SU-DHL-6 (cell line): Measurements from ENCODE around the gene GOT1.

ENCODE experiments used
- H2AFZ ChIP-seq: fragments of 200-600 bp; sonication (generic); 2 replicates; pipeline ENCODE4 v1.6.1; 2014; ENCODE audit warnings: low read depth, mild to moderate bottlenecking, moderate library complexity, mixed read lengths, antibody characterized with exemption, low read length; ENCODE audit not compliant: severe bottlenecking
- H3F3A ChIP-seq: fragments of 200-600 bp; shearing (Covaris generic); 2 replicates; pipeline ENCODE4 v1.6.0; 2016; ENCODE audit warnings: antibody characterized with exemption, mild to moderate bottlenecking; ENCODE audit not compliant: insufficient read depth
- H3K27ac ChIP-seq: fragments of 200-600 bp; sonication (generic); 2 replicates; pipeline ENCODE4 v1.5.1; 2016; ENCODE audit warnings: low read depth, mild to moderate bottlenecking, low read length, moderate library complexity, mixed read lengths
- H3K27me3 ChIP-seq: fragments of 200-600 bp; sonication (generic), shearing (Covaris generic); 2 replicates; pipeline ENCODE4 v1.6.0; 2014; ENCODE audit warnings: mild to moderate bottlenecking, low read length
- H3K36me3 ChIP-seq: fragments of 200-600 bp; sonication (generic); 2 replicates; pipeline ENCODE4 v1.6.1; 2014; ENCODE audit warnings: mild to moderate bottlenecking, low read length, mixed read lengths
- H3K4me2 ChIP-seq: fragments of 300-600, 200-600 bp; shearing (Covaris generic), sonication (generic); 2 replicates; pipeline ENCODE4 v1.6.0; 2014; ENCODE audit warnings: low read length, low read depth, mild to moderate bottlenecking; ENCODE audit not compliant: poor library complexity, severe bottlenecking
- H3K4me3 ChIP-seq: fragments of 200-600 bp; sonication (generic); 2 replicates; pipeline ENCODE4 v1.5.1; 2014; ENCODE audit warnings: antibody characterized with exemption, low read length, mild to moderate bottlenecking, mixed read lengths; ENCODE audit not compliant: insufficient read depth, poor library complexity, severe bottlenecking
- H3K79me2 ChIP-seq: fragments of 200-600 bp; sonication (generic); 2 replicates; pipeline ENCODE4 v1.6.1; 2014; ENCODE audit warnings: mild to moderate bottlenecking, low read length, moderate library complexity; ENCODE audit not compliant: insufficient read depth
- H3K9ac ChIP-seq: fragments of 200-600 bp; sonication (generic); 2 replicates; pipeline ENCODE4 v1.7.0; 2014; ENCODE audit warnings: mild to moderate bottlenecking, low read length
- H3K9me2 ChIP-seq: fragments of 200-600 bp; sonication (generic); replicated peaks from 2 replicates; pipeline ENCODE4 v1.6.1; 2014; ENCODE audit warnings: low read length; ENCODE audit not compliant: insufficient read depth
- H3K9me3 ChIP-seq: fragments of 200-600 bp; sonication (generic); 2 replicates; pipeline ENCODE4 v1.6.1; 2014; ENCODE audit warnings: low read length, mixed read lengths; ENCODE audit not compliant: insufficient read depth
- H4K20me1 ChIP-seq: fragments of 200-600 bp; sonication (generic); 2 replicates; pipeline ENCODE4 v1.6.1; 2014; ENCODE audit warnings: low read depth, mild to moderate bottlenecking, antibody characterized with exemption, low read length, moderate library complexity, mixed read lengths
- CTCF ChIP-seq: fragments of 200-600 bp; sonication (generic); IDR thresholded peaks from one replicate; pipeline ENCODE4 v1.5.1; 2017; ENCODE audit warnings: antibody characterized with exemption, mild to moderate bottlenecking, low read length, moderate library complexity; ENCODE audit not compliant: insufficient read depth, poor library complexity, severe bottlenecking
- EZH2phosphoT487 ChIP-seq: fragments of 200-600 bp; sonication (generic), shearing (Covaris generic); conservative IDR thresholded peaks from 2 replicates; pipeline ENCODE4 v1.6.1; 2018; ENCODE audit warnings: mild to moderate bottlenecking, antibody characterized with exemption, low read length, moderate library complexity, mixed read lengths

Gene GOT1

GRCh38 chr10:99396471-99396870, 34.0 kb downstream of the GOT1 start:
- Histone ChIP-seq H3K9ac (no peak overlapping the region), H3K27ac (no peak overlapping the region), H3K36me3 (no peaks in the 10 kb centered on the region), H2AFZ (no peak overlapping the region), H3K4me2 (no peak overlapping the region), H3K4me3 (no peak overlapping the region), H3F3A (no peaks in the 10 kb centered on the region), H3K27me3 (no peaks in the 10 kb centered on the region), H4K20me1 (no peaks in the 10 kb centered on the region), H3K9me3 (no peaks in the 10 kb centered on the region), H3K79me2 (no peaks in the 10 kb centered on the region), H3K9me2 (no peaks in the 10 kb centered on the region)
- no peak for TF ChIP-seq EZH2phosphoT487
- TF ChIP-seq CTCF, result no peak

GRCh38 chr10:99395750-99396445, 34.5 kb downstream of the GOT1 start:
- no peaks in the 10 kb centered on the region for H4K20me1 ChIP-seq
- H3K27me3 ChIP-seq, result no peaks in the 10 kb centered on the region
- no peaks in the 10 kb centered on the region for H3K9me2 ChIP-seq
- H3K27ac ChIP-seq, result no peak overlapping the region
- no peak overlapping the region for H3K4me2 ChIP-seq
- no peaks in the 10 kb centered on the region for H3K9me3 ChIP-seq
- no peak overlapping the region for H3K9ac ChIP-seq
- no peak for TF ChIP-seq EZH2phosphoT487
- no peak for TF ChIP-seq CTCF
- H3F3A ChIP-seq, result no peaks in the 10 kb centered on the region
- no peak overlapping the region for H3K4me3 ChIP-seq
- H3K36me3 ChIP-seq, result no peaks in the 10 kb centered on the region
- H3K79me2 ChIP-seq, result no peaks in the 10 kb centered on the region
- no peak overlapping the region for H2AFZ ChIP-seq

- Histone ChIP-seq H3F3A (no peaks in the 10 kb centered on the region), H3K9me3 (no peaks in the 10 kb centered on the region), H4K20me1 (no peaks in the 10 kb centered on the region), H3K27ac (no peak overlapping the region), H2AFZ (no peak overlapping the region), H3K9me2 (no peaks in the 10 kb centered on the region), H3K4me3 (no peak overlapping the region), H3K4me2 (no peak overlapping the region), H3K27me3 (no peaks in the 10 kb centered on the region), H3K36me3 (no peaks in the 10 kb centered on the region), H3K9ac (no peak overlapping the region), H3K79me2 (no peaks in the 10 kb centered on the region)
- TF ChIP-seq EZH2phosphoT487, result no peak
- no peak for TF ChIP-seq CTCF
Measured at GRCh38 chr10:99394761-99395386, 35.5 kb downstream of the GOT1 start.
